Ascending aorta (tissue), 2 donors: ENCODE results near the gene APBA3. TPM values are rescaled to one million over a fixed set of nuclear protein-coding genes. Genes with fewer than 3 reads are reported as not detected.

ENCODE experiments used
- DNase-seq, 2 donors: peaks; one replicate each; pipeline ENCODE4 v3.0.0-alpha.2; 2019; ENCODE audit warnings: low spot score in 2 of 2
- H3K27ac ChIP-seq, 2 donors: fragments of 200-600 bp; sonication (generic); one replicate each; pipeline ENCODE4 v1.5.1; 2016 to 2017; ENCODE audit warnings: mild to moderate bottlenecking in 1 of 2
- H3K27me3 ChIP-seq: fragments of 200-600 bp; sonication (generic); one replicate; pipeline ENCODE4 v1.5.1; 2017
- H3K36me3 ChIP-seq, 2 donors: fragments of 200-600 bp; sonication (generic); one replicate each; pipeline ENCODE4 v1.5.1; 2016
- H3K4me1 ChIP-seq, 2 donors: fragments of 200-600 bp; sonication (generic); one replicate each; pipeline ENCODE4 v1.5.1; 2016 to 2017; ENCODE audit warnings: mild to moderate bottlenecking in 1 of 2
- H3K4me3 ChIP-seq, 2 donors: fragments of 200-600 bp; sonication (generic); one replicate each; pipeline ENCODE4 v1.5.1; 2016 to 2017; ENCODE audit warnings: mild to moderate bottlenecking in 1 of 2
- H3K9me3 ChIP-seq, 2 donors: fragments of 200-600 bp; sonication (generic); one replicate each; pipeline ENCODE4 v1.5.1; 2016
- CTCF ChIP-seq, 3 experiments: fragments of 200-600 bp in 2 of 3; fragments of 450-650 bp in 1 of 3; sonication (generic) in 2 of 3; IDR thresholded peaks; one replicate each; pipeline ENCODE4 v1.5.1; 2016 to 2019; ENCODE audit warnings: antibody characterized with exemption in 3 of 3, mild to moderate bottlenecking in 1 of 3, moderate library complexity in 1 of 3
- intact Hi-C: fragments of 100-400 bp; cut with DNase I; formaldehyde crosslinking; loops from one replicate; pipeline ENCODE4 v1.15.1; 2023
- total RNA-seq: library from RNA; depleted of rRNA; stranded (reverse); fragments of >200 nt; gene quantifications from one replicate; pipeline ENCODE4 v1.1.0, GENCODE V29; 2016

Gene APBA3
- total RNA-seq, 1 donor from 2014 or later, result 58.9 TPM

- no peak overlapping the region for H3K4me3 ChIP-seq
- no peak for DNase-seq
- H3K4me1 ChIP-seq, result no peaks in the 10 kb centered on the region
- TF ChIP-seq CTCF (IDR thresholded peaks at IDR 0.05), result no peak
- intact Hi-C loops, result no loop called here
- H3K27me3 ChIP-seq, result peaks cover 28% of the 10 kb centered on the region
- H3K36me3 ChIP-seq, result no peaks in the 10 kb centered on the region
- no peak overlapping the region for H3K27ac ChIP-seq
- H3K9me3 ChIP-seq, result no peaks in the 10 kb centered on the region
Observed at GRCh38 chr19:3722443-3723109, 38.9 kb downstream of the APBA3 start.

- Histone ChIP-seq H3K4me3 (peak overlapping the region in 1 of 2 donors; percentile 11), H3K27ac (no peak overlapping the region), H3K4me1 (no peaks in the 10 kb centered on the region), H3K27me3 (peaks cover 28% of the 10 kb centered on the region), H3K36me3 (no peaks in the 10 kb centered on the region), H3K9me3 (no peaks in the 10 kb centered on the region)
- intact Hi-C loops, result no loop called here
- TF ChIP-seq CTCF (IDR thresholded peaks at IDR 0.05), result no peak
- DNase-seq, result no peak
Observed at GRCh38 chr19:3721887-3722442, 39.5 kb downstream of the APBA3 start.

DNA sequence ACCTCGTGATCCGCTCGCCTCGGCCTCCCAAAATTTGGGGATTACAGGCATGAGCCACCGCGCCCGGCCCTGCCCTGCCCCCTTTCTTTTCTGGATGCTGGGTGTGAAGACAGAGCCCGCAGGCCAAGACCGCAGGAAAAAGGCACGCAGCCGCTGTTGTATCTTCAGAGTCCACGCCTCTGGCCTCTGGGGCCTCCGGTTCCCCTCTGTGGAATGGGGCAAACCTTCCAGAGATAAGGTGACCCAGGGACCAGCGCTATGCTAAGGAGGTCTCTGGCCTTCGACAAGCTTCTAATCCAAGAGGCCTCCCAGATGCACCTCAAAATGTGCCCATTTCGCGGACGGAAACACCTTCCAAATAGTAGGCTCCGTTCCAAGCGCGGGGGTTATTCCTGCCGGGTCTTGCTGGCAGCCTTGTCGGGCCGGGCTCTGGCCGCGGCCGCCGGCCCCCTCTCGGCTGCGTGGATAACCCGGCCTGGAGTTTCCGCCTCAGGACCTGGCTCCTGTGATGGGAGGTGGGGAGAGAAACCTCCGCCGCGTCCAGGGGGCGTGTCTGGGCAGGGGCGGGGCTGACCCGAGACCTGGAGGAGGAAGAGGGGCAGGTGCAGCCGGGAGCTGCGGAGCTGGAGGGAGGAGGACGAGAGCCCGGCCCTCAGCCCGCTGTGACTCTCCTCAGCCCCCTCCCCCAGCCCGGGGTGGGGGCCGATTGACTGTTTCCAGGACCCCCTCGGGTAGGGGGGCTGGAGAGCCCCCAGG lies 40.2 kb downstream of the APBA3 start:
- H3K4me1 ChIP-seq, result no peaks in the 10 kb centered on the region
- intact Hi-C loops, result no loop called here
- H3K27me3 ChIP-seq, result peaks cover 28% of the 10 kb centered on the region
- DNase-seq, result peak in 1 of 2 donors; percentile 85
- H3K9me3 ChIP-seq, result no peaks in the 10 kb centered on the region
- H3K4me3 ChIP-seq, result peak overlapping the region in 1 of 2 donors; percentile 11
- H3K27ac ChIP-seq, result no peak overlapping the region
- peak in 1 of 3 experiments; percentile 13 for TF ChIP-seq CTCF (IDR thresholded peaks at IDR 0.05)
- no peaks in the 10 kb centered on the region for H3K36me3 ChIP-seq

DNA sequence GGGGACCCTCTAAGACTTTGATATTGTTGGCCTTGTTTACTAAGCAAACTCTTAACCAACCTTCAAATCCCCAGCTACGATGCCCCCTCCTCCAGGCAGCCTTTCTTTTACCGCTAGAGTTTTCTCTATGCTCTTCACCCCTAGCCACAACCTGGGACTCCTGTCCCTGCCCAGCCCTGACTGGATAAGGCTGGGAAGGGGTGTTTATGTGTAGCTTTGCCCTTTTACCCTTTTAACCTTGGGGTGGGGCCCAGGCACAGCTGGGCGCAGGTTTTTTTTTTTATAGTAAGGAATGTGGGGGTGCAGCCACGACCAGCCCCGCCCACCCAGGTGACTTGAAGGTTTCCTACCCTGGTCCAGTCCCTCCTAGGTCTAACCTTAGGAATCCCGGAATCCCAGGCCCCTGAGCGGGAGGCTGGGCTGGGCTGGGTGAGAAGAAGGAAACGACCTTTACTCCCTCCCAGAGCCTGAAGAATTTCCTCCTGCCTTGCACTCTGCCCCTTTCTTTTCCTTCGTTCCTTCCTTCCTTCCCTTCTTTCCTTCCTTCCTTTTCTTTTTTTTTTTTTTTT lies 41.1 kb downstream of the APBA3 start:
- H3K4me3 ChIP-seq, result no peak overlapping the region
- H3K27ac ChIP-seq, result no peak overlapping the region
- TF ChIP-seq CTCF (IDR thresholded peaks at IDR 0.05), result no peak
- DNase-seq, result no peak
- H3K27me3 ChIP-seq, result peaks cover 28% of the 10 kb centered on the region
- H3K4me1 ChIP-seq, result no peaks in the 10 kb centered on the region
- no peaks in the 10 kb centered on the region for H3K9me3 ChIP-seq
- H3K36me3 ChIP-seq, result no peaks in the 10 kb centered on the region
- intact Hi-C loops, result no loop called here

- DNase-seq, result no peak
- TF ChIP-seq CTCF (IDR thresholded peaks at IDR 0.05), result no peak
- intact Hi-C loops, result no loop called here
- Histone ChIP-seq H3K9me3 (no peaks in the 10 kb centered on the region), H3K27me3 (peaks cover 28% of the 10 kb centered on the region), H3K4me3 (no peak overlapping the region), H3K27ac (no peak overlapping the region), H3K36me3 (no peaks in the 10 kb centered on the region), H3K4me1 (no peaks in the 10 kb centered on the region)
Observed at GRCh38 chr19:3719868-3720267, 41.6 kb downstream of the APBA3 start.
